Body of pancreas (tissue), 4 donors: ENCODE measurements around the gene RNF224. TPM values are rescaled to one million over a fixed set of nuclear protein-coding genes. Genes with fewer than 3 reads are reported as not detected.

Experiments
- ATAC-seq: fragments of 150-250 bp; one replicate; pipeline ENCODE4 v1.9.1; 2016
- DNase-seq, 4 donors: peaks; one replicate each; pipeline ENCODE4 v3.0.0-alpha.2; 2019
- H3K27ac ChIP-seq, 4 donors: fragments of 200-600 bp; sonication (generic); 1 replicate in 3 of 4; 2 replicates in 1 of 4; pipeline versions ENCODE4 v1.5.1 to v1.6.1; 2016 to 2019; ENCODE audit warnings: mild to moderate bottlenecking in 1 of 4, mixed read lengths in 1 of 4, moderate library complexity in 1 of 4
- H3K27me3 ChIP-seq, 2 donors: fragments of 200-600 bp; sonication (generic); one replicate each; pipeline ENCODE4 v1.6.0; 2016; ENCODE audit warnings: mild to moderate bottlenecking in 1 of 2
- H3K36me3 ChIP-seq, 2 donors: fragments of 200-600 bp; sonication (generic); replicated peaks in 1 of 2; 2 replicates each; pipeline ENCODE4 v1.5.1; 2016; ENCODE audit warnings: low read depth in 2 of 2; ENCODE audit not compliant: insufficient read depth in 1 of 2
- H3K4me1 ChIP-seq: fragments of 200-600 bp; sonication (generic); one replicate; pipeline ENCODE4 v1.6.0; 2016
- H3K4me3 ChIP-seq, 2 donors: fragments of 200-600 bp; sonication (generic); 1 replicate in 1 of 2; 2 replicates in 1 of 2; pipeline ENCODE4 v1.5.1; 2016 to 2019
- H3K9me3 ChIP-seq, 3 donors: fragments of 200-600 bp; sonication (generic); 1 replicate in 2 of 3; 2 replicates in 1 of 3; pipeline ENCODE4 v1.5.1; 2016
- CTCF ChIP-seq, 7 experiments: fragments of 450-650 bp in 4 of 7; fragments of 200-600 bp in 3 of 7; sonication (generic) in 3 of 7; IDR thresholded peaks; one replicate each; pipeline ENCODE4 v1.5.1; 2016 to 2019; ENCODE audit warnings: antibody characterized with exemption in 7 of 7
- POLR2A ChIP-seq, 3 donors: fragments of 450-650 bp; IDR thresholded peaks; one replicate each; pipeline ENCODE4 v1.6.1; 2016; ENCODE audit warnings: antibody characterized with exemption in 3 of 3, mild to moderate bottlenecking in 2 of 3
- WGBS, 2 donors: methylation state at CpG; one replicate each; pipeline ENCODE4 v1.1.5; 2017; 5-methylcytosine and 5-hydroxymethylcytosine counted together
- intact Hi-C: fragments of 100-400 bp; cut with DNase I; formaldehyde crosslinking; loops from one replicate; pipeline ENCODE4 v1.15.1; 2023
- total RNA-seq, 2 donors: library from RNA; depleted of rRNA; stranded (reverse); fragments of >200 nt; gene quantifications; one replicate each; pipeline ENCODE4 v1.1.0, GENCODE V29; 2016

RNF224 gene
- total RNA-seq, 2 donors from 2014 or later = 0.26 TPM; not detected in 1

DNA sequence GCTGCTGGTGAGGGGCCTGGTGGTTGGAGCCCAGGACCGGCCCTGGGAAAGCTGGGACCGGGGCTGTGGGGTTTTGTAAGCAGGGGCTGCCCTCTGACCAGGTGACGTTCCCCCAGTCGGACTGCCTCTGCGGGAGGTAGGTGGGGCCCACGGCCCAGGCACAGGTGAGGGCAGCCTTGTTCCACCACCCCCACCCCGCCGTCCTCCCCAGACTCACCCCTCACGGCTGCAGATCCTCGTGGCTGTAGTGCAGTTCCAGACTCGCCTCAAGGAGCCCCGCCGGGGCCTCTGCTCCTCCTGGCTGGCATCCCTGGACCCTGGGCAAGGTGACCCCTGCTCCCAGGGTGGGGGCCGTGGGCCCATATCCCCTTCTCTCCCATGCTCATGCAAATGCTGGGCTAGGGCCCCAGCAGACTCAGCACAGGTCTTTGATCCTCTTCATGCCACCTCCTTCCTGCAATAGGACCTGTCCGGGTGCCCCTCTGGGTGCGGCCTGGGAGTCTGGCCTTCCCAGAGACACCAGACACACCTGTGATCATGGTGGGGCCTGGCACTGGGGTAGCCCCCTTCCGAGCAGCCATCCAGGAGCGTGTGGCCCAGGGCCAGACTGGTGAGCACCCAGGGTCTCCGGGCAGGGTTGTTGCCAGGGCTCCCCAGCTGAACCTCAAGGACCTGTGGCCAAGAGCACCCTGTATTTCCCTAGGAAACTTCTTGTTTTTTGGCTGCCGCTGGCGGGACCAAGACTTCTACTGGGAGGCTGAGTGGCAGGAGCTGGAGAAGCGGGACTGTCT, 11.9 kb upstream of the RNF224 start:
- DNase-seq = no peak
- intact Hi-C loops = no loop called here
- no peaks in the 10 kb centered on the region for H3K9me3 ChIP-seq
- H3K27me3 ChIP-seq = no peaks in the 10 kb centered on the region
- peaks cover 38% of the 10 kb centered on the region for H3K4me1 ChIP-seq
- WGBS, 2 donors = 96 to 100% methylated on average over 4 to 17 of the region's 22 CpGs
- no peaks in the 10 kb centered on the region for H3K36me3 ChIP-seq
- H3K4me3 ChIP-seq = no peak overlapping the region
- H3K27ac ChIP-seq = no peak overlapping the region
- no peak for ATAC-seq
- TF ChIP-seq POLR2A (IDR thresholded peaks at IDR 0.05) = no peak
- TF ChIP-seq CTCF (IDR thresholded peaks at IDR 0.05) = no peak

DNA sequence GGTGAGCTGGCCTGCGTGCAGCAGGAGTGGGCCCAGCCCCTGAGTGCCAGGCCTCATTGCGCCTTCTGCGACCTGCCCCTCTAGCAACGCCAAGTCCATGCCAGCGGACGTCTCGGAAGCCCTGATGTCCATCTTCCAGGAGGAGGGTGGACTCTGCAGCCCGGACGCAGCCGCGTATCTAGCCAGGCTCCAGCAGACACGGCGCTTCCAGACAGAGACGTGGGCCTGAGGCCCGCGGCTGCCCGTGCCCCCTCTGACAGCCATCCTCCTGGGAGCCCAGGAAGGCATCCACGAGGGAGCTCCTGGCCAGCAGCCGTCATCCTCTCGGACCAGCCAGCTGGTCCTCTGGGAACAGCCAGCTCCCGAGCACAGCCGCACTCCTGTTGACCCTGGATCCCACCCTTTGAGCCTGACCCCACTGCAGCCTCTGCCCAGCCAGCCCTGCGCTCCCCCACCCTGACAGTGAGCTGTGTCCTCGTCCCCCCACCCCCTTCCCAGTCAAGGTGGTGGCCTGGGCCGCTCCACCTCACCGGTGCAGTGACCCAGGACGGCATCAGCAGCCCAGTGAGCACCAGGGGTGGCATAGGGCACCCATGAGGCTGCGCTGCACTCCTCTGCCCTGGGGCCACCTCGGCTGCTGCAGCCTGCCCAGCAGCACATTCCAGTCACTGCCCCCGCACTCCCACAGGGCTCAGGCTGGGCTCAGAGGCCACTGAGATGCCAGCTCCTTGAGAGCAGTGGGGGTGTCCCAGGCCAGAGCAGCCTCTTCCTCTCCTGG, 10.9 kb upstream of the RNF224 start:
- no peak overlapping the region for H3K4me3 ChIP-seq
- ATAC-seq (no peak), DNase-seq (no peak)
- H3K9me3 ChIP-seq = no peaks in the 10 kb centered on the region
- H3K27ac ChIP-seq = peak overlapping the region in 3 of 4 donors; percentile 79 to 82 (median 81)
- H3K4me1 ChIP-seq = peaks cover 39% of the 10 kb centered on the region
- no peaks in the 10 kb centered on the region for H3K36me3 ChIP-seq
- 86 to 93% methylated on average over 13 to 22 of the region's 30 CpGs for WGBS, 2 donors
- TF ChIP-seq POLR2A (IDR thresholded peaks at IDR 0.05) (no peak), CTCF (IDR thresholded peaks at IDR 0.05) (no peak)
- intact Hi-C loops = no loop called here
- no peaks in the 10 kb centered on the region for H3K27me3 ChIP-seq

DNA sequence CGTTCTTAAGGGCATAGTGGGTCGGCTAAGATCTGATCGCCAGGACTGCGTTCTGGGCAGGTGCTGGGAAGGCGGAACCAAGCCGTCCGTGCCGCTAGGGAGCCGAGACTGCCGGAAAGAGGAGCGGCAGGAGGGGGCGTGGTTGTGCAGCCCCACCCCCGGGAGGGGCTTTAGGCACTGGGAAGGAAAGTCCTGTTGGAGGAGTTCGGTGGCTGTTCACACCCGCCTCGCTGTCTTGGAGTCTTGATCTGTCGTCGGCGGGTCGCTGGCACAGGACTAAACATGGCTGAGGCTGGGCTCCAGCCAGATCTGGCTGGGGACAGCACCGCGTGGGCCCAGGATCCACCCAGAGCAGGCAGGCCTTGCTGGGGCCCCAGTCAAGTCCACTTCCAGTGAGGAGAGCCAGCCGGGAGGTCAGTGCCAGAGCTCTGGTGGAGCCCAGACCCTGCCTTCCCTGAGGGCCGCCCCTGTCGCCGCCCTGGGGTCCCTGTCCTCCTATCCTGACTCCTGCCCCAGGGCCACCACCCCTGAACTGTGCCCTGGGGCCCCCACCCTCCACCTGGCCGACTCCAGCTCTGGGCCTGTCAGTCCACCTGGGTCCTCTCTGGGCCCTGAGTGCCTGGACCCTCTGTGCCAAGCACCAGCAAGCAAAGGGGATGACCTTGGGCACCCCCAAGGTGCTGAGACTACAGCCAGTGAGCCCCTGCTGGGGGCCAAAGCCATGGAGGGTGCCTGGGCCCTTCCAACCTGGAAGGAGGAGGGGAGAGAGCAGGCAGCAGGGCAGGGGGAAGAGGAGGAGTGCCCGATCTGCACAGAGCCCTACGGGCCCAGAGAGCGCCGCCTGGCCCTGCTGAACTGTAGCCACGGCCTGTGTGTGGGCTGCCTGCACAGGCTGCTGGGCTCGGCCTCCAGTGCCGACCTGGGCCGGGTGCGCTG, 9.8 kb upstream of the RNF224 start:
- WGBS, 2 donors = 37 to 56% methylated on average over 8 to 36 of the region's 36 CpGs
- peak; percentile 75 for ATAC-seq
- intact Hi-C loops = no loop called here
- Histone ChIP-seq H3K27ac (peak overlapping the region; percentile 79 to 84 (median 82)), H3K36me3 (no peaks in the 10 kb centered on the region), H3K4me1 (peaks cover 47% of the 10 kb centered on the region), H3K9me3 (no peaks in the 10 kb centered on the region), H3K4me3 (peak overlapping the region in 1 of 2 donors; percentile 21), H3K27me3 (no peaks in the 10 kb centered on the region)
- DNase-seq = peak; percentile 88 to 94 (median 94)
- TF ChIP-seq CTCF (IDR thresholded peaks at IDR 0.05) (peak in 4 of 7 experiments; percentile 26 to 41 (median 32)), POLR2A (IDR thresholded peaks at IDR 0.05) (peak; percentile 77 to 85 (median 79))

DNA sequence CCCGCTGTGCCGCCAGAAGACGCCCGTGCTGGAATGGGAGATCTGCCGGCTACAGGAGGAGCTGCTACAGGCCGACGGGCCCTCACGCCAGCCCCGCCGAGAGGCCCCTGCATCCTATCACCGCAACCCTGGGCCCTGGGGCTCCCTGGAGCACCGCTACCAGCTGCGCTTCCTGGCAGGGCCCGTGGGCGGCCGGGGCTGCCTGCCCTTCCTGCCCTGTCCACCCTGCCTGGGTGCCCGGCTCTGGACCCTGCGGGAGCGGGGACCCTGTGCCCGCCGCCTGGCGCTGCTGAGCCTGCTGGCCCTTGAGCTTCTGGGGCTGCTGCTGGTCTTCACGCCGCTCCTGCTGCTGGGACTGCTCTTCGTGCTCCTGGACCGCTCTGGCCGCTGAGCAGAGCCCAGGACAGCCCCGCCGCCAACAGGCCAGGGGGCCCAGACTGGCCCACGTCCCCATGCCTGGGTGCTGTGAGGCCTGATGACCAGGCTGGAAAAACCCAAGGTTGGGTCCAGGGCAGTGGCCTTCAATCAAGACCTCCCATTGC, 9.0 kb upstream of the RNF224 start:
- intact Hi-C loops = no loop called here
- H3K4me3 ChIP-seq = peak overlapping the region in 1 of 2 donors; percentile 21
- H3K36me3 ChIP-seq = no peaks in the 10 kb centered on the region
- TF ChIP-seq POLR2A (IDR thresholded peaks at IDR 0.05) (no peak), CTCF (IDR thresholded peaks at IDR 0.05) (no peak)
- ATAC-seq (no peak), DNase-seq (no peak)
- peak overlapping the region; percentile 79 to 84 (median 82) for H3K27ac ChIP-seq
- no peaks in the 10 kb centered on the region for H3K27me3 ChIP-seq
- peaks cover 54% of the 10 kb centered on the region for H3K4me1 ChIP-seq
- H3K9me3 ChIP-seq = no peaks in the 10 kb centered on the region
- WGBS, 2 donors = 49% methylated on average over 30 of the region's 30 CpGs; no CpG with 5 or more reads in 1 of the 2 donors
